ENCODE data around the gene BCL11B.
A peak's percentile ranks its signal among the peaks of the same experiment; 100 is the strongest.

The BCL11B gene

GRCh38 chr14:99141236-99141635, 130.8 kb downstream of the BCL11B start:
- DNase-seq = no peak

DNA sequence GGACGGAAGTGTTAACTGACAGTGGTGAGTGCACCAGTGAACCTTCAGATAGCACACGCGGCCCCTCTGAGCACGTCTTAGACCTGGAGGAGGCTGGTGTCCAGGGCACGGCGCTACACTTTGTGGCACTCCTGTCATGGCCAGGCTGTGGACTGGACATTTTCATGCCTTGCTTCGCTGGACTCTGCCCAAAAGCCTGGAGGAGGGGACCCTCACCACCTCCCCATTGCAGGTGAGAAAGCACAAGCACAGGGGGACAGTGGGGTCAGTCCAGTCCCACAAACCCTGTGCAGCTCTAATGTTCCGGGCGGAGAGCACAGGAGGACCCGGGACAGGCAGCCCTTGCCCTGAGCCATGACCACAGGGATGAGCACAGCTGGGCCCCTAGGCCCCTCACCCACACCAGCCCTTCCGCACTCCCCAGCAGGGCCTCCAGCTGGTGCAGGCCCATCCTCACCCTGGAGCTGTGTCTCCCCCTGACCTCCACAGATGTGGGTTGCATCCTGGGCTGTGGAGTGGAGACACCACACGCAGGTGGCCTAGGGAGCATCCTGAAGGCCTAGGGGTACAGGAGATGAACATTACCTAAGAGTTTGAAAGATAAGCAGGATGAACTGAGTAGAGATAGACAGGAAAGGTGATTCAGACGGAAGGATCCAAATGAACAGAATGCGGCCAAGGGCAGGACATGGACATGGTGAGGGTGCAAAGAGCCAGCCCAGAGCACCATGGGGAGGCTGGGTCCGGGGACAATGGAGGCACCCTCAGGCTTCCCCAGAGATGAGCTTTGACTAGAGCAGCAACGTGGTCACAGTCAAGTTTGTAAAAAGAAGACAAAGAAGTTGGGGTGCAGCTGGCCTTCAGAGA, 132.8 kb downstream of the BCL11B start:
- no peak for DNase-seq

GRCh38 chr14:99137913-99138571, 134.0 kb downstream of the BCL11B start:
- DNase-seq = no peak

GRCh38 chr14:99137001-99137700, 134.8 kb downstream of the BCL11B start:
- peak in 8 of 58 donors; percentile 8 to 36 (median 21) for DNase-seq

- no peak for DNase-seq
These were observed 135.6 kb downstream of the BCL11B start for GRCh38 chr14:99136401-99136800.

GRCh38 chr14:99136047-99136400, 136.0 kb downstream of the BCL11B start:
- DNase-seq = no peak

DNA sequence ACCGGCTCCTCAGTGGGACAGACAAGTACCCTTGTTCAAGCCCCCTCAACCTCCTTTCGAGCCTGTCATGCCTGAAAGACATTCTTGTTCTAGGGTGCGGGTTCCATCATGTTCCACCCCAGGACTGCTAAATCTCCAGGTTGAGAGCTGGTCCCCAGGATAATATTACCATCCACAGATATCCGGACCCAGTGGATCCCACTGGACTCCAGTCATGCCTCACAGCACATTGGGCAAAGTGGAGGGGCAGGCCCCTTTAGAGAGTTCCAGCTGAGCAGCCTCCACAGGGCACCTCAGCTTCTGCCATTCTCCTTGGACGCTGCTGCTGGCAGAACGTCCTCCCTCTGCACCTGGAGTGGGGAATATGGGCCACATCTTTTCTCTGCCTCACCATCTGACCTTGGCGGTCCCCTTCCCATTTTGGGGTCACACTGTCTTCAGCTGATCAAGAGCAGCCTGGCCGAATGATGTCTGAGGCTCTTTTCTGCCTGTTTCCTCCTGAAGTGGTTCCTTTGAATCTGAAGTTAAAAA, 137.4 kb downstream of the BCL11B start:
- DNase-seq = no peak

DNA sequence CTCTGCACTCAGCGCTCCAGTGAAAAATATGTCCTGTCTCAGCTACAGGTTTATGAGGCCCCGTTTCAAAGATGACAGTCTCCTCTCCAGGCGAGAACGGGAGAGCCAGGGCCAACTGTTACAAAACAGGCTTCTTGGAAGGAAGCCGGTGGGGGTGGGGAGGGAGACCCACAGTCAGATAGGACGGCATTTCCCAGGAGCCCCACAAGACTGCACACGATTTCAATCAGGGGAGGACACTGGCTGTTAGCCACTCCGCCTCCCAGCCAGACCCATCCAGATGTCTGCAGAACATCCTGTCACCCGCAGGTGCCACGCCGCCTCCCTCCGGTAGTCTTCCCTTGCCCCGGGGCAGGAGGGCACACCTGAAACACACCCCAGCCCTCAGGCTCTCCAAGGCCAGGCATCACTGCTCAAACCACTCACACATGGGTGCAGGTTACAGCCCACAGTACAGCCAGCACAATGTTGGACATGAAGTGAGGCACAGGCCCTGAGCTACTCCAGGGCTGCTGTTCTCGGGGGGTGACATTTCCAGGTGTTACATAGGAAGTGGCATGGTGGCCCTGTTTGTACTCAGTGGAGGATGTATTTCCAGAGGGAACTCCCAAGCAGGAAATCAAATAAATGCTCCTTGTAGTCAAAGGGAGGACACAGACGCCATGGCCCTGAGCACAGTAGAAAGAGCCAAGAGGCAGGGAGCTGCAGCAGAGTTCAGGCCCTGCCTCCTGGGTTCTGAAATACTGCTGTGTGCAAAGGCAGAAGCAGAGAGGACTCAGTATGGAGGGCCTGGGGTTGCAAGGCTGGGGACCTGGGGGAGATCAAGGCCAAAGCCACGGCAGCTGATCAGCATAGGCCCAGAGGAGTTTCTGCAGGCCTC, 138.1 kb downstream of the BCL11B start:
- DNase-seq = peak in 1 of 58 donors; percentile 20

DNA sequence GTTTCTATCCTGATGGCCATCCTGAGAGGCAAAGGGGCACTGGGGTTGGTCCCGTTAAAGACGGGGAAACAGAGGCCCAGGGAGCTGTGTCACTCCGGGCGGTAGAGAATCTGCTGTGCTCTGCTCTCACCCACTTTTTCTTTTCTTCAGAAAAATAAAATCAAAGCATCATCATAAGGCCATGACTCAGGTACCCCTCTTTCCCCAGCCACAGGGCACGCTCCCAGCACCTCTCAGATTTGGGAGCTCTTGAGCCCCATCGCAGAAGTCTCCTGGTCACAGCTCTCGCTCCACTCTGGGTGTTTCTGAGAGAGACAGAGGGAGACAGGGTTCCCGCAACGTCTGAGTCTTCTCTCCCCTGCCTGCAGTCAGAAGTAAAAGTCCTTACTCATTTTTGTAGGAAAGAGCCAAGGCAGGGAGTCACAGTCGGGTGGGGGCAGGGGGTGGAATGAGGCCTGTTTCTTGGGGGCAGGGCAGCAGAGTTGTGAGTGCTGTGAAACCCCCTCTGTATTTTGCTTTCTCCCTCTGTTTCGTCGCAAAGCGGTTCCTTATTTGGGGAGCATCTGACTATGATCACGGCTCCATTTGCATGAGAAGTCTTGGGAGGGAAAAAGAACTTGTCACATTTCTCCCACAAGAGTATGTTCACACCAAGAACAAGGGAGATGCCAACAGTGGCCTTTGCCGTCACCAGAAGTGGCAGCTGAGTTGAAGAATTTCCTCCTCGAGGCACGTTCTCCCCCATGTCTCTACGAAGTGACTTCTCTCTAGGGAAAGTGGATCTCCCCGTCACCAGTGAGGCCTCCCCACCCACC, 139.0 kb downstream of the BCL11B start:
- DNase-seq = peak in 9 of 58 donors; percentile 10 to 59 (median 28)

DNA sequence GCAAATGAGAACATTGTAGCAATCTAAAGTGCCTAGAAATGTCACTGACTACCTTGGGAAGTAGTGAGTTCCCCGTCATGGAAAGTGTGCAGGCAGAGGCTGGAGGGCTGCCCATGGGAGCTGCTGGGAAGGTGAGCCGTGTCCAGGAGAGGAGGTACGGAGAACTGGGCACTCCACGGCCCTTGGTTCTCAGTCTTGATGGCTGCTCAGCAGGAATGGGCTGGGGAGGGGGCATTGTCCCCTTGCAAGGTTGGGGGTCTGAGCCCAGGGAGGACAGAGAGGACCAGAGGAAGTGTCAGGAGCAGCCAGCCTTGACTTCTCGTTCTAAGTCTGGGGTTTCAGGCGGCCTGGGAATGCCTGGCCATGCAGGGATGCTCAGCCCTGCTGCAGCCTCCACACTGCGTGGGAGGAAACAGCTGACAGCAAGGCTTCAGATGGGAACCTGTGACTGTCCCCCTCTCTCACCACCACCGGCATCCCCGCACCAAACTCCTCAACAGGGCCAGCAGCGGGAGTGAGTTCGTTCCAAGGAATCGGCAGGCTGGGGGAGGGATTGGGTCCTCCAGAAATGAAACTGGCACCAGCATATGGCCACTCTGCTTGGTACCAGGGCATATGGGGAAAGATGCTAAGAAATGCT, 140.2 kb downstream of the BCL11B start:
- peak in 21 of 58 donors; percentile 20 to 47 (median 26) for DNase-seq

DNA sequence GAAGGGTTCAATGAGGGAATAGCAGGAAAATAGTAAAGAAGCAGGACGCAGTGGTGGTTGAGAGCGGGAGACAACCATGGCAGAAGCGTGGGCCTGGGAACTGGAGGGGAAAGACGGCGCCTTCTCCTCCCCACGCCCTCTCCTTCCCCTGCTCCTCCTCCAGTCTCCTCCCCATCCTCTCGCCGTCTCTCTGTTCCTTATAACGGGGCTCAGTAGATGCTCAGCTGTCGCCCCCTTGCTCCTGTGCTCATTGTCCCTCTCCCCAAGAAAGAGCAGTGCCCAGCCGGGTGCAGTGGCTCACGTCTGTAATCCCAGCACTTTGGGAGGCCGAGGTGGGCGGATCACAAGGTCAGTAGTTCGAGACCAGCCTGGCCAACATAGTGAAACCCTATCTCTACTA, 142.0 kb downstream of the BCL11B start:
- DNase-seq = no peak

- no peak for DNase-seq
These were observed 142.7 kb downstream of the BCL11B start for GRCh38 chr14:99129211-99129696.

GRCh38 chr14:99128185-99128584, 143.8 kb downstream of the BCL11B start:
- DNase-seq = no peak

DNA sequence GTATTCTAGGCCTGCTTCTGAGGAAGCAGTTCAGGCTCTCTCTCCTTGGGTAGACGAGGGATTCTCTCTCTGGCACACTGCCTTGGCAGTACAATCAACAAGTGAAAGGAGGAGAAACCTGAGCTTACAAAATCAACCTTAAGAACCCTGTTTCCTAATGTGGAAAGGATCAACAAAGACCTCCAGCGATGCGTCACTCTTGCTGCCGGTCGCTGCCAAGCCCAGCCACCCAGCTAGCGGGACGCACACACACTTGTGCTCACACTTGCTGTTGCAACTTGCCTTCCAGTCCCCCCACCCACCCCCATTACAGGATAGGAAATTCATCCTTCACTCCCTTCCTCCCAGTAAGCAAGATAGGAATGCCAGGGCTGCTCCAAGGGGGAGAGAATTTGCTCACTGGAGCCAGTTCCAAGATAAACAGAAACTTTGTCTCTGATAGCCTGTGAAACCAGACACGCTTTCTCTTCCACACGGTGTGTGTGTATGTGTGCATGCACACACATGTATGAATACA, 144.3 kb downstream of the BCL11B start:
- DNase-seq = no peak

DNA sequence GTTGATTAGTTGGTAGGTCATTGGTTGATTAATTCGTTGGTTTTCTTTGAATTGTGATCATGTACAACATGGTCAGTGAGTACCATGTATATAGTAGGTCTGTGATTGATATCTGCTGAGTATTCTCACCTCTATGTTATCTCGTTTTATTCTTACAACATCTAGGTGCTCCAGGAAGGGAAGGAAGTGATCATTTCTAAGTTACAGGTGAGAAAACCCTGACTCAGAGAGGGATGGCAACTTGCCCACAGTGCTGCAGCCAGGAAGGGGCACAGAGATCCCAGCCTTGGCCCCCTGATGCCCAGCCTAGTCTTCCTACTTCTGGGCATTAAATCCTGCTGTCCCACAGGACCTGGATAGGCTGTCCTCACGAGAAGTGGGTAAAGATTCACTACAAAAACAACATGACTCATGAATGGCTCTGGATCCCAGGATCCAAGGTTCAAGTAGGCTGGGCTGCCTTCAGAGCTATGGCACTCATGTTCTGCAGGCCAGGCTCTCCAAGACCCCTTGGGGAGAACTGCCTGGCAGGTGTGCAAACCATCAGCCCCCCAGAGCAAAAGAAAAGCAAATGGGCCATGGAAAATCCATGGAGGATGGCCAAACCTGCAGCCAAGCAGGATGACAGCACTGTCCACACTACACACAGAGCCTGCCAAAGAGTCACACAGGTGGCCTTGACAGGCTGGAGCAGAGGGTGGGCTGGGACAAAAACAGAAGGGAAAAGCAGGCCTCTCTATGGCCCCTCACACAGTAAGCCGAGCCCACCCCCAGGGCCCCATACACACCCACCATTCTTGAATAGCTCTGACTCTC, 146.2 kb downstream of the BCL11B start:
- no peak for DNase-seq

DNA sequence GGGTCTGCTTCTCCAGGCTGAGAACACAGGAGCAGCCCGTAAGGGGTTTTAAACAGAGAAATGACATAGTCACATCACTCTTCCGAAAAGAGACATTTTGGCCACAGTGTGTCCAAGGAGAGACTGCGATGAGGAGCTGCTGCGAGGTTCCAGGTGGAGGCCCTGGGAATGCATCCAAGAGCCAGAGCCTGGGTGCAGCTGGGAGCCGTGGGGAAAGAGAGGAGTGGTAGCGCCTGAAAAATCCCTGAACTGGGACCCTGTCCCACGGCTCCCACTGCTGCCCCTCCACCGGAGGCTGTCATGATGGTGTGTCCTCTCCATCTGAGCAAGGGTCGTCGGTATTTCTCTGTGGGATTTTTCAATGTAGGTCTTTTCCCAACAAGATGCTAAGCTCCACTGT, 146.9 kb downstream of the BCL11B start:
- DNase-seq = no peak

DNA sequence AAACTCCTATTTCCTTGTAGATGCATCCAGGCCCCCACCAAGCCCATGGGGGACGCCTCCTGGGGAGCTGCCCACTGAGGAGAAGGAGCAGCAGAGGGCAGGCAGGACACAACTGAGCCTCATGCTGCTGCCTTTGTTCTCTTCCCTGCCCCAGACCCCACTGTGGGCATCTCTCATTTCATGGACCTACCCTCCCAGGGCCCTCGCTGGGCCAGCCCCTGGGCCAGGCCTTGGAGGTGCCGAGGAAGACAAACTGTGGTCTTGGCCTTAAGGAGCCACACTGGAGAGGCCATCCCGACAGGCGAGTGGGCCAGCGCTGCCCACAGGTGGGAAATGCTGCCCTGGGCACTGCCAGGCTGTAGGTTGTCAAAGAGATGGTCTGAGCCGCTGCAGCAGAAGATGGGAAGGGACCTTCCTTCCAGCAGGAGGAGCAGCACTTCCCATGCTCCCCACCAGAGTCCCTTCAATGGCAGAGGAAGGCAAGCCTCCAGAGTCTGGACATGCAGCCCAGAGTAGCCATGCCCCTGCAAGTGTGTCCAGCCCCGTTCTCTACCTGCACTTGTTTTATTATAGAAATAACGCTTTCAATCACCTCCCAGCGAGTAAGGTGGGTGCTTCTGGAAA, 147.4 kb downstream of the BCL11B start:
- no peak for DNase-seq
